ENCODE data around the gene GRPEL2. TPM values are rescaled to one million over a fixed set of nuclear protein-coding genes. Genes with fewer than 3 reads are reported as not detected.

Gene GRPEL2
- total and polyA plus RNA-seq, 2 donors (not counting 3 experiments of a cell fraction or from before 2014, with no cell fraction given): 7.6 to 32.5 TPM

DNA sequence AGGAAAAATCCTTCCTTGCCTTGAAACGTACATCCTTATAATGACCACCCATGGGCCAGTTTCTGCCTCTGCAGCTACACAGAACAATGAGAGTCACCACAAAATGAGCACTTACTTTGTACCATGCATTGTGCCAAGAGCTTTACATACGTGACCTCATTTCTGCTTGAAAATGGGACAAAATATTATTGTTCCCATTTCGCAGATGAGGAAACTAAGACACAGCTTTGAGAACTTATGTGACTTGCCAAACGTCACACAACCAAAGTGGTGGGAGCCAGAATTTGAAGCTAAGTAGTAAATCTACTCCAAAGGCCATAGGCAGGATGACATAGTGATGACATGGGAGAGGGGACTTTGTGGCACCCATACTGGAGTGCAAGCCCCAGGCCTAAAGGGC, 34.8 kb upstream of the GRPEL2 start:
- Histone ChIP-seq H2AFZ (ENCODE audit: low read depth, low read length) (no peak overlapping the region), H3K4me2 (ENCODE audit: insufficient read depth, low read length) (peak overlapping the region; percentile 23), H3K36me3 (ENCODE audit: control insufficient read depth in 2 of 2, extremely low read depth in 1 of 2, insufficient read depth in 2 of 2, low read length in 2 of 2) (peaks cover 0 to 3% of the 10 kb centered on the region in 2 experiments), H3K79me2 (ENCODE audit: control insufficient read depth, insufficient read depth, low read length) (no peaks in the 10 kb centered on the region), H3K9ac (replicated peaks; ENCODE audit: extremely low read depth, insufficient read depth, low read length) (no peak overlapping the region), H4K20me1 (replicated peaks; ENCODE audit: control insufficient read depth, extremely low read depth, insufficient read depth, low read length) (no peaks in the 10 kb centered on the region), H3K9me3 (replicated peaks; ENCODE audit: control insufficient read depth, insufficient read depth, low read length) (no peaks in the 10 kb centered on the region), H3K27ac (ENCODE audit: insufficient read depth, low read depth, low read length) (peak overlapping the region; percentile 49), H3K4me1 (ENCODE audit: control insufficient read depth, extremely low read depth, insufficient read depth, low read length) (peaks cover 23% of the 10 kb centered on the region), H3K9me1 (replicated peaks; ENCODE audit: control insufficient read depth, extremely low read depth, insufficient read depth, low read length) (no peaks in the 10 kb centered on the region), H3K27me3 (ENCODE audit: control insufficient read depth in 2 of 2, insufficient read depth in 2 of 2, low read length in 2 of 2) (no peaks in the 10 kb centered on the region), H3K4me3 (replicated peaks in 1 of 3; ENCODE audit: insufficient read depth in 1 of 3, low read depth in 1 of 3, low read length in 3 of 3) (no peak overlapping the region)
- BruUV-seq (replicated peaks): TSS peak; percentile 77
- dilution Hi-C loops (cut with MboI; ENCODE audit: extremely low pct_ligation_motif_present, low sequenced_read_pairs) (no loop called here), intact Hi-C loops (cut with micrococcal nuclease) (loop anchor here (2.0 to 5.0 kb wide), 2 partner anchors 37 to 252 kb away; partner anchors contain the start of gene GRPEL2)
- peak; percentile 23 for DNase-seq (ENCODE audit: low read depth, low spot score)
- TF ChIP-seq MYC (IDR thresholded peaks at IDR 0.05; ENCODE audit: low read depth, low read length) (no peak), EZH2 (IDR thresholded peaks at IDR 0.05; ENCODE audit: borderline replicate concordance, low read depth, low read length, severe bottlenecking) (no peak), POLR2AphosphoS5 (IDR thresholded peaks at IDR 0.05; ENCODE audit: insufficient read depth, low read depth, low read length) (no peak), MAX (IDR thresholded peaks at IDR 0.05; ENCODE audit: insufficient read depth, insufficient read length) (no peak), FOS (IDR thresholded peaks at IDR 0.05; ENCODE audit: borderline replicate concordance, insufficient read depth, low read length) (no peak), JUN (IDR thresholded peaks at IDR 0.05; ENCODE audit: borderline replicate concordance, insufficient read depth, insufficient read length, low read depth) (no peak), POLR2A (IDR thresholded peaks at IDR 0.05; ENCODE audit: low read depth, low read length) (no peak), GATA2 (IDR thresholded peaks at IDR 0.05; ENCODE audit: insufficient read depth, insufficient read length, low read depth, low read length) (no peak)
- TF ChIP-seq, protein P1, sequence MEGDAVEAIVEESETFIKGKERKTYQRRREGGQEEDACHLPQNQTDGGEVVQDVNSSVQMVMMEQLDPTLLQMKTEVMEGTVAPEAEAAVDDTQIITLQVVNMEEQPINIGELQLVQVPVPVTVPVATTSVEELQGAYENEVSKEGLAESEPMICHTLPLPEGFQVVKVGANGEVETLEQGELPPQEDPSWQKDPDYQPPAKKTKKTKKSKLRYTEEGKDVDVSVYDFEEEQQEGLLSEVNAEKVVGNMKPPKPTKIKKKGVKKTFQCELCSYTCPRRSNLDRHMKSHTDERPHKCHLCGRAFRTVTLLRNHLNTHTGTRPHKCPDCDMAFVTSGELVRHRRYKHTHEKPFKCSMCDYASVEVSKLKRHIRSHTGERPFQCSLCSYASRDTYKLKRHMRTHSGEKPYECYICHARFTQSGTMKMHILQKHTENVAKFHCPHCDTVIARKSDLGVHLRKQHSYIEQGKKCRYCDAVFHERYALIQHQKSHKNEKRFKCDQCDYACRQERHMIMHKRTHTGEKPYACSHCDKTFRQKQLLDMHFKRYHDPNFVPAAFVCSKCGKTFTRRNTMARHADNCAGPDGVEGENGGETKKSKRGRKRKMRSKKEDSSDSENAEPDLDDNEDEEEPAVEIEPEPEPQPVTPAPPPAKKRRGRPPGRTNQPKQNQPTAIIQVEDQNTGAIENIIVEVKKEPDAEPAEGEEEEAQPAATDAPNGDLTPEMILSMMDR (IDR thresholded peaks at IDR 0.05; ENCODE audit: extremely low read depth in 1 of 2, insufficient read depth in 1 of 2, low read depth in 1 of 2, low read length in 2 of 2): no peak
- POLR2A ChIA-PET: interaction anchor here (1.4 kb wide), 1 partner anchor 11 kb away, joined by 3 read pairs; no protein-coding TSS in a partner anchor
- FAIRE-seq: no peak
- CTCF ChIA-PET: interaction anchor here (1.0 to 4.4 kb wide), 8 partner anchors 10 to 180 kb away, joined by 3 to 26 read pairs (median 6); no protein-coding TSS in a partner anchor
